ENCODE results near the gene SUN1. TPM values are rescaled to one million over a fixed set of nuclear protein-coding genes. Genes with fewer than 3 reads are reported as not detected.

SUN1 gene
- total and polyA plus RNA-seq, 10 of the 15 experiments (the other 5 are each of a cell fraction or from before 2014, with no cell fraction given) = 27.8 to 107 (median 65.8) TPM

GRCh38 chr7:867001-867405 is 34.7 kb downstream of the SUN1 start:
- intact Hi-C loops (cut with micrococcal nuclease; ENCODE audit: unreplicated experiment) = no loop called here
- DNase-seq (ENCODE audit: low read depth, low spot score) (no peak), FAIRE-seq (no peak), ATAC-seq (no peak)
- CTCF ChIA-PET = no interaction called here
- Histone ChIP-seq H3K36me3 (ENCODE audit: control insufficient read depth in 2 of 2, insufficient read depth in 2 of 2, low read length in 1 of 2) (peaks cover 13 to 23% of the 10 kb centered on the region in 2 experiments), H3K4me3 (no peak overlapping the region), H3K27me3 (replicated peaks in 1 of 2; ENCODE audit: control insufficient read depth in 2 of 2, insufficient read depth in 2 of 2, low read length in 1 of 2) (no peaks in the 10 kb centered on the region), H2AFZ (ENCODE audit: control insufficient read depth, low read depth, low read length) (no peak overlapping the region), H3K9me3 (replicated peaks; ENCODE audit: control insufficient read depth, insufficient read depth, low read length) (no peaks in the 10 kb centered on the region), H3K9ac (ENCODE audit: control insufficient read depth, insufficient read depth, low read length) (no peak overlapping the region), H3K4me2 (ENCODE audit: control insufficient read depth, insufficient read depth) (no peak overlapping the region), H3K27ac (ENCODE audit: control insufficient read depth, insufficient read depth) (no peak overlapping the region), H4K20me1 (ENCODE audit: control insufficient read depth, insufficient read depth) (no peaks in the 10 kb centered on the region), H3K4me1 (ENCODE audit: control insufficient read depth, insufficient read depth, low read length) (no peaks in the 10 kb centered on the region), H3K79me2 (ENCODE audit: control insufficient read depth, insufficient read depth, low read length) (no peaks in the 10 kb centered on the region)
- 98% methylated on average over 18 of the region's 18 CpGs for WGBS (ENCODE audit: insufficient coverage, insufficient replicate concordance, low lambda C conversion rate, missing lambda C conversion rate)
- in situ Hi-C loops (cut with MboI) = no loop called here
- no peak for TF ChIP-seq CBX5 (IDR thresholded peaks at IDR 0.05; ENCODE audit: low read depth)
- TF ChIP-seq ETV6 (conservative IDR thresholded peaks at IDR 0.05 in 1 of 2, IDR thresholded peaks at IDR 0.05 in 1 of 2; ENCODE audit: borderline replicate concordance in 1 of 2, low read depth in 1 of 2) = no peak
- no peak for TF ChIP-seq MYB (IDR thresholded peaks at IDR 0.05; ENCODE audit: borderline replicate concordance, low read depth, low read length)
- no peak for TF ChIP-seq ZZZ3 (IDR thresholded peaks at IDR 0.05; ENCODE audit: control insufficient read depth, insufficient read length, low read depth)
- TF ChIP-seq GATAD2B (conservative IDR thresholded peaks at IDR 0.05; ENCODE audit: low read depth) = no peak
- TF ChIP-seq EED (IDR thresholded peaks at IDR 0.05; ENCODE audit: low read depth) = no peak
- TF ChIP-seq E4F1 (IDR thresholded peaks at IDR 0.05; ENCODE audit: borderline replicate concordance, partially characterized antibody) = no peak
- no peak for TF ChIP-seq YY1 (IDR thresholded peaks at IDR 0.05; ENCODE audit: low read depth, low read length)
- POLR2A ChIA-PET = no interaction called here
- no TSS peak for BruUV-seq (replicated peaks)
- RAD21 ChIA-PET (ENCODE audit: unreplicated experiment) = no interaction called here
- SMC1A ChIA-PET (ENCODE audit: uncharacterized antibody, unreplicated experiment) = no interaction called here
